B cell (primary cell): ENCODE measurements around the gene ARFGEF2.
"Not testable (repeated sequence)": the region's sequence is repeated elsewhere in the genome, so short reads cannot be mapped to it uniquely, and the experiment has no call there.

Experiments used
- EZH2 ChIP-seq: IDR thresholded peaks from 2 replicates; pipeline ENCODE4 v1.6.1; 2012; ENCODE audit warnings: borderline replicate concordance, low read depth, mild to moderate bottlenecking, moderate library complexity, low read length; ENCODE audit not compliant: insufficient read depth, poor library complexity, severe bottlenecking
- TF ChIP-seq, protein P1 (sequence below): fragments of 200-600 bp; IDR thresholded peaks from one replicate; pipeline ENCODE4 v1.8.0; 2022; ENCODE audit warnings: antibody characterized with exemption, mild to moderate bottlenecking

GRCh38 chr20:48888517-48888916 lies 33.0 kb upstream of the ARFGEF2 start:
- TF ChIP-seq, protein P1, sequence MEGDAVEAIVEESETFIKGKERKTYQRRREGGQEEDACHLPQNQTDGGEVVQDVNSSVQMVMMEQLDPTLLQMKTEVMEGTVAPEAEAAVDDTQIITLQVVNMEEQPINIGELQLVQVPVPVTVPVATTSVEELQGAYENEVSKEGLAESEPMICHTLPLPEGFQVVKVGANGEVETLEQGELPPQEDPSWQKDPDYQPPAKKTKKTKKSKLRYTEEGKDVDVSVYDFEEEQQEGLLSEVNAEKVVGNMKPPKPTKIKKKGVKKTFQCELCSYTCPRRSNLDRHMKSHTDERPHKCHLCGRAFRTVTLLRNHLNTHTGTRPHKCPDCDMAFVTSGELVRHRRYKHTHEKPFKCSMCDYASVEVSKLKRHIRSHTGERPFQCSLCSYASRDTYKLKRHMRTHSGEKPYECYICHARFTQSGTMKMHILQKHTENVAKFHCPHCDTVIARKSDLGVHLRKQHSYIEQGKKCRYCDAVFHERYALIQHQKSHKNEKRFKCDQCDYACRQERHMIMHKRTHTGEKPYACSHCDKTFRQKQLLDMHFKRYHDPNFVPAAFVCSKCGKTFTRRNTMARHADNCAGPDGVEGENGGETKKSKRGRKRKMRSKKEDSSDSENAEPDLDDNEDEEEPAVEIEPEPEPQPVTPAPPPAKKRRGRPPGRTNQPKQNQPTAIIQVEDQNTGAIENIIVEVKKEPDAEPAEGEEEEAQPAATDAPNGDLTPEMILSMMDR, result not testable (repeated sequence)
- not testable (repeated sequence) for TF ChIP-seq EZH2
